Midbrain (tissue), 1 donor: Measurements from ENCODE around the gene NAPEPLD.
"Not testable (repeated sequence)": the region's sequence is repeated elsewhere in the genome, so short reads cannot be mapped to it uniquely, and the experiment has no call there.

Source experiments
- DNase-seq: peaks from one replicate; lab custom pipeline; 2025; lab: John Stamatoyannopoulos, UW

NAPEPLD gene

DNA sequence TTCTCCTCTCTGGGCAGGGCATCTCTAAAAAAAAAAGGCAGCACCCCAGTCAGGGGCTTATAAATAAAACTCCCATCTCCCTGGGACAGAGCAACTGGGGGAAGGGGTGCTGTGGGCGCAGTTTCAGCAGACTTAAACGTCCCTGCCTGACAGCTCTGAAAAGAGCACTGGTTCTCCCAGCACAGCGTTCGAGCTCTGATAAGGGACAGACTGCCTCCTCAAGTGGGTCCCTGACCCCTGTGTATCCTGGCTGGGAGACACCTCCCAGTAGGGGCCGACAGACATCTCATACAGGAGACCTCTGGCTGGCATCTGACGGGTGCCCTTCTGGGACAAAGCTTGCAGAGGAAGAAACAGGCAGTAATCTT is 42.2 kb downstream of the NAPEPLD start:
- not testable (repeated sequence) for DNase-seq

DNA sequence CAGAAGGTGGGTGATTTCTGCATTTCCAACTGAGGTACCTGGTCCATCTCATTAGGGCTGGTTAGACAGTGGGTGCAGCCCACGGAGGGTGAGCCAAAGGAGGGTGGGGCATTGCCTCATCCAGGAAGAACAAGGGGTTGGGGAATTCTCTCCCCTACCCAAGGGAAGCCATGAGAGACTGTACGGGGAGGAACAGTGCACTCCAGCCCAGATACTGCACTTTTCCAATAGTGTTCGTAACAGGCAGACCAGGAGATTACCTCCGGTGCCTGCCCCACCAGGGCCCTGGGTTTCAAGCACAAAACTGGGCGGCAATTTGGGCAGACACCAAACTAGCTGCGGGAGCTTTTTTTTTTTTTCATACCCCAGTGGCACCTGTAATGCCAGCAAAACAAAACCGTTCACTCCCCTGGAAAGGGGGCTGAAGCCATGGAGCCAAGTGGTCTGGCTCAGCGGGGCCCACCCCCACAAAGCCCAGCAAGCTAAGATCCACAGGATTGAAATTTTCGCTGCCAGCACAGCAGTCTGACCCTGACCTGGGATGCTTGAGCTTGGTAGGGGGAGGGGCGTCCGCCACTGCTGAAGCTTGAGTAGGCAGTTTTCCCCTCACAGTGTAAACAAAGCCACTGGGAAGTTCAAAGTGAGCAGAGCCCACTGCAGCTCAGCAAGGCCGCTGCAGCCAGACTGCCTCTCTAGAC is 42.7 kb downstream of the NAPEPLD start:
- DNase-seq: no peak

DNA sequence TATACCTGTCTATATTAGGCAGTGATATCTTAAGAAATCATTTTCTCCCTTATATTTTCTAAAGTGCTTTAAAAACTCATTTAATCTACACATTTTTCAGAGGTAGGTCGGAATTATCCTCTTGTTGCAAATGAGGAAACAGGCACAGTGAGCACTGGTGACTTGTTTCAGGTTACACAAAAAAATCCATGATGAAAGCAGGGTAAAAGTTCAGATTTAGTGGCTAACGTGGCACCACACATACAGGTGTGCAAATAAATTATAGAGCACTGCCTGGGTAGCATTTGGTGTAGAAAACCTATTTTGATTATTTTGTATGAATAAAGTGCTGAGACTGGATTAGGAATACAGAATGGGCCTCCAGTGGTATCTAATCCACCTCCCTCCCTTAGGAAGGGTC is 47.4 kb downstream of the NAPEPLD start:
- no peak for DNase-seq

DNA sequence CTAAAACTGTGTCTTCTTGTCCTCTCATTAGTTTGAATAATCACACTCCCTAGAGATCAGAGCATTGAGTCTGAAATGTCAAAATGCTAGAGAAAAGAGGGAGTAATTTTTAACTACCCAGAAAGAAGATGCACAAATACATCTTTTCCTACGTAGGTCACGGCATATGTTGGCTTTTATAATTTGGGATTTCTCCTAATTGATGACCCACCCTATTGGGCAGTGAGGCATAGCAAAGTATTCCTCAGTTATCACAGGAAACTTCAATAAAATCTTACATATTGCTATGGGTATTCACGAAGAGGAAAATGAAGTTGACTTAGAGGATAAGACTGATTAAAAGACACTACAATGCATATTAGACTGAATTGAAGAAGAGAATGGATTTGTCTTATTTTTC is 48.6 kb downstream of the NAPEPLD start:
- DNase-seq: no peak

DNA sequence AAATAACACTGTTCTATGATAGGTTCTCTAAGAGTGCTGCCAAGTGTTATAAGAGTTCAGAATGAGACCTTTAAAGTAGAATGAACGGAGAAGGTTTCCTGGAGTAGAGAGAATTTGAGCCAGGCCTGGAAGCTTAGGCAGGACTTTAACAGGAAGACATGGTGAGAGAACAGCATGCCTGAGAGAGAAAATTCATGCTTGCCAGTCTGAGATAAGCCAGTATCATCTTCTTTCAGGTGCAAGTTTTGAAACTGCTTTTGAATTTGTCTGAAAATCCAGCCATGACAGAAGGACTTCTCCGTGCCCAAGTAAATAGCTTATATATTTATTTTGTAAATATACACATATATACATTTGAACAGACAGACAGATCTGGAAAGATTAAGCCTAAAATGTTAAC is 51.9 kb downstream of the NAPEPLD start:
- no peak for DNase-seq

DNA sequence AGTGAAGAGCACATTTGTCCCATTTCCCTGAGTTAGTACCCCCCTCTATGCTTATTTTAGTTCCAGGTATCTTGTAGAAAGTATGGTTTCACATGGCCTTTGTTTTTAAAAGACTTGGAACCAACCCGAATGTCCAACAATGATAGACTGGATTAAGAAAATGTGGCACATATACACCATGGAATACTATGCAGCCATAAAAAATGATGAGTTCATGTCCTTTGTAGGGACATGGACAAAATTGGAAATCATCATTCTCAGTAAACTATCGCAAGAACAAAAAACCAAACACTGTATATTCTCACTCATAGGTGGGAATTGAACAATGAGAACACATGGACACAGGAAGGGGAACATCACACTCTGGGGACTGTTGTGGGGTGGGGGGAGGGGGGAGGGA is 53.3 kb downstream of the NAPEPLD start:
- DNase-seq: not testable (repeated sequence)

DNA sequence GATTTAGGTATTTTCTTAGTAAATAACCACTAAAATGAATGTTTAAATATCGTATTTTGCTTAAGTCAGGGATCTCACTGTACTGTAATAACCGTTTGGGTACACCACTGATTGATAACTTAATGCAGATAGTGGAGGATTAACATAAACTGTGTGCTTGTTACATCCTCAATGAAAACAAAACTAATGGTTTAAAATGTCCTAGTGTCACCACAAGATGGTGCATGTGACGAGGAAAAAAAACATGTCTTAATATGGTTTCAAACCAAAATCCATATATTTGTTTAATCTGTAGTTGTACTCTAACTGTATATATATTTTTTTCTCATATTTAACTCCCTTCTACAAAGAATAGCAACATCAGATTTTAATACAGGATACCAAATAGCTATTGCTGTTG is 54.8 kb downstream of the NAPEPLD start:
- peak; percentile 29 for DNase-seq

DNA sequence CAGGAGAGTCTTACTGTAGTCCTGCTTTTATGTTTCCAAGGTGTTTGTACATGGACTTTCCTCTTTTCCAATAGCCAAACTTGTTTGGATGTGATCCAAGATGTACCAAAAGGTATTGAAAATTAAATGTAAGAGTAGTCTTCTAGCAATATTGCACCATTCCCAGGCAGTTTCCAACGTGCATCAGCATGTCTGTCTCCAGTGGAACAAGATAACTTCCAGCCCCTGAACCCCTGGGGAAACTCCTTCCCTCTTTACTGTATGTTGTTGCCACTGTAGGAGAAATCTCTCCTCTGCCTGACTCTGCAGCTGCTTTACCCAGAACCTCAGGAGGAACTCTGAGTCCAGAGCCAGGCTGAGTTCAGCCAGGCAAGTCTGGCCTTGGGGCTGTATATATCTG is 55.5 kb downstream of the NAPEPLD start:
- no peak for DNase-seq

DNA sequence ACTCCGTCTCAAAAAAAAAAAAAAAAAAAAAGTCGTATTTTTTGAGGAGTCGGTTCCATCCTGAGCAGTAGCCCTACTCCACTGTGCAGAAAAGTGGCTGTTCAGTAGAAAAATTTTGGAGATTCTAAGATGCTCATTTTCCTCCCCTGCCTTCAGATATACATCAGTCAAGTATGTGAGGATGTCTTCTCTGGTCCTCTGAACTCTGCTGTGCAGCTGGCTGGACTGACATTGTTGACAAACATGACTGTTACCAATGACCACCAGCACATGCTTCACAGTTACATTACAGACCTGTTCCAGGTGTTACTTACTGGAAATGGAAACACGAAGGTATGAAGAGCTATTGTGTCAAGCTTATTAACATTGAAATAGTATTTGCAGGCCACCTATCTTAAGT is 56.6 kb downstream of the NAPEPLD start:
- DNase-seq: not testable (repeated sequence)

DNA sequence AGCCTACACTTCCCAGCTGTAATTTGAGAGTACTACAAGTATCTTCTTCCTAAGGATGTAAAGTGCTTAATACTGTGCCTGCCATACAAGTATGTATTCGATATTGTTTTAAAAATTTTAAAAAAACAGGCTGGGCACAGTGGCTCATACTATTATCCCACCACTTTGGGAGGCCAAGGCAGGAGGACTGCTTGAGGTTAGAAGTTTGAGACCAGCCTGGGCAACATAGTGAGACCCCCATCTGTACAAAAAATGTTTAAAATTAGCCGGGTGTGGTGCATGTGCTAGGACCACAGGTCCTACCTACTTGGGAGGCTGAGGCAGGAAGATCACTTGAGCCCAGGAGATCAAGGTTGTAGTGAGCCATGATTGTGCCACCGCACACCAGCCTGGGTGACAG is 65.7 kb downstream of the NAPEPLD start:
- no peak for DNase-seq

DNA sequence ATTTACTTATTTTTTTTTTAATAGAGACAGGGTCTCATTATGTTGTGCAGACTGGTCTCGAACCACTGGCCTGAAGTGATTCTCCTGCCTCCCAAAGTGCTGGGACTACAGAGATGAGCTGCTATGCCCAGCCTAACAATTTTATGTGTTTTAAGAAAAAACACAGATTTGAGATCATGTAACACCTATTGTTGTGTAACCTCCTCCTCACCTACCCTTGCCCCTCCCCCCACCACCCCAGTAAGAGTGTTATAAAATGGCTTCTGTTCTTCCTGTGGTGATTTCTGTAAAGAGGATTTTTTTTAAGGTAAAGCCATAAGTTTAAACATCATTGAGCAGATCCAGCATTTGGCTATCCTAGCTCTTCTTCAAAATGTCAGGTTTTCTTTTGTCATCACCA is 66.4 kb downstream of the NAPEPLD start:
- DNase-seq: no peak

DNA sequence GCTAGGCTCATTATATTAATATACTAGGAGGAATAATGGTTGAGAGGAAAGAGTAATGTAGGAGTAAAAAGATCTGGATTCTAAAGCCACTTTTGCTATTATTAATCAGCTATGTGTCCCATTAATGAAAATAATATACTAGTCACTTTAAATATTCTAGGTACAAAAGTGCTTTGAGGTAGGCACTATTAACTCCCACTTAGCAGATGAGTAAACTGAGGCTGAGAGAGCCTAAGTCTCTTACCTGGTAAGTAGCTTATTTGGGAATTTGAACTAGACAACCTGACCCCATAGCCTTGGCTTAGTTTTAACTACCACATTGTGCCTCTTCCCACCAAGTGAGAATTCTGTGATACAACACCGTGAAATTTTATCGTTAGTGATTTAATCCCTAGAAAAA is 68.0 kb downstream of the NAPEPLD start:
- no peak for DNase-seq

DNA sequence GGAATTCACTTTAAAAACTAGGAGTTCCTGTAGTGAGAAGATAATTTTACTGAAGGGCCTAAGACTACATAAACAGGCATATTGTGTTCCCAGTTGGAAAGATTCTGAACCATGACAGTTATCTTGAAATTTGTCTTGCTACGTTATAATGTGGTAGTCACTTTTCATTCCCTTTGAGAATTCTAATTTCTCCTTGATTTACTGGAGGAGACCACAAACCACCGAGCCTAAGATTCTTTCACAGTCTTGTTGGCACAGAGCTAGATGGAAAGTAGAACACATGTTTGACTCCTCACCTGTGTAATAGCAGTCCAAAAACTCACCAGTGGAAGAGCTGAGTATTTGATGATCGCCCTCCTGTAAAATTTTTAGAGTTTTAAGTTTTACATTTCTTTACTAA is 69.1 kb downstream of the NAPEPLD start:
- DNase-seq: no peak

DNA sequence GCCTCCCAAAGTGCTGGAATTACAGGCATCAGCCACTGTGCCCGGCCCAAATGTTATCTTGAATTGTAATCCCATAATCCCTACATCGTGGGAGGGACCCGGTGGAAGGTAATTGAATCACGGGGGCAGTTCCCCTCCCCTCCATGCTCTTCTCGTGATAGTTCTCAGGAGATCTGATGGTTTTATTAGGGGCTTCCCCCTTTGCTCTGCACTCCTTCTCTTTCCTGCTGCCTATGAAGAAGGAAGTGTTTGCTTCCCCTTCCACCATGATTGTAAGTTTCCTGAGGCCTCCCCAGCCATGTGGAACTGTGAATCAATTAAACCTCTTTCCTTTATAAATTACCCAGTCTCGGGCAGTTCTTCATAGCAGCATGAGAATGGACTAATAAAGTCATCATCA is 70.7 kb downstream of the NAPEPLD start:
- DNase-seq: not testable (repeated sequence)

DNA sequence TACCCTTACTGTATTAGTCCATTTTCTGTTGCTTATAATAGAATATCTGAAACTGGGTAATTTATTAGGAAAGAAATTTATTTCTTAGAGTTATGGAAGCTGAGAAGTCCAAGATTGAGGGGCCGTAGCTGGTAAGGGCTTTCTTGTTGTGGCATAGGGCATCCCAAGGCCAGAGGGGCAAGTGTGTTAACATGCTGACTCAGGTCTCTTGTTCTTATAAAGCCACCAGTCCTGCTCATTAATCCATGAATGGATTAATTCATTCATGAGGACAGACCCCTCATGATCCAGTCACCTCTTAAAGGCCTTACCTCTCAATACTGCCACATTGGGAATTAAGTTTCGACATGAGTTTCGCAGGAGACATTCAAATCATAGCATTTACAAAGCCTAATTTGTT is 71.6 kb downstream of the NAPEPLD start:
- DNase-seq: no peak

DNA sequence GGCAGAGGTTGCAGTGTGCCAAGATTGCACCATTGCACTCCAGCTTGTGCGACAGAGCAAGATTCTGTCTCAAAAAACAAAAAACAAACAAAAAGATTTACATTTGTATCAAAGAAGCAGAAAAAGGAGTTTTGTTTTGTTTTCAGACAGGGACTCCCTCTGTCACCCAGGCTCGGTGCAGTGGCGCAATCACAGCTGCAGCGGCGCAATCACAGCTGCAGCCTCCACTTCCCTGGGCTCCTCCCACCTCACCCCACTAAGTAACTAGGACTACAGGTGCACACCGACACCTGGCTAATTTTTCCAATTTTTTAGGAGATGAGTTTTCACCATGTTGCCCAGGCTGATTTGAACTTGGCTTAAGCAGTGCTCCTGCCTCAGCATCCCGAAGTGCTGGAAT is 72.1 kb downstream of the NAPEPLD start:
- no peak for DNase-seq

DNA sequence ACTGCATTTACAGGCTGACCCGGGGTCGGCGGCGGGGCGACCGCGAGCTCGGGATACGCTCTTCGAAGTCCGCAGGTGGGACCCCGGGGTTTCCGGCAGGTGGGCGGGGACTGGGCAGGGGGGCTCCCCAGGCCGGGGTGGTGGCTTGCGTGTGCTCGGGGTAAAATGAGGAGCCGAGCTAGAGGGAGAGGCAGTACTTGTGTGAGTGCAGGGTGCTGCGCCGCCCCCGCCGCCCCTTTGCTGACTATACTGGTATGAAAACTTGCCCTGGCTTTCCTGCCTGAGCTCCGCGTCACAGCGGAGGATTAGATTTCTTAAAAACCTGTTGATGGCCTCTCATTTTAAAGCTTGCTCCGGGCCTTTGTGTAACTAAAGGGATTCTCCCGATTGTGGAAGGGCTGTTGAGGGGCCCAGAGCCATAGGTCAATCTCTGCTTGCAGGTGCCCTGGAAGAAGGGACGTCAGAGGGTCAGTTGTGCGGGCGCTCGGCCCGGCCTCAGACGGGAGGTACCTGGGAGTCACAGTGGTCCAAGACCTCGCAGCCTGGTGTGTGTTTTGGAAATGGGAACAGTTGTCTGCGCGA is 73.5 kb downstream of the NAPEPLD start:
- peak; percentile 51 for DNase-seq

DNA sequence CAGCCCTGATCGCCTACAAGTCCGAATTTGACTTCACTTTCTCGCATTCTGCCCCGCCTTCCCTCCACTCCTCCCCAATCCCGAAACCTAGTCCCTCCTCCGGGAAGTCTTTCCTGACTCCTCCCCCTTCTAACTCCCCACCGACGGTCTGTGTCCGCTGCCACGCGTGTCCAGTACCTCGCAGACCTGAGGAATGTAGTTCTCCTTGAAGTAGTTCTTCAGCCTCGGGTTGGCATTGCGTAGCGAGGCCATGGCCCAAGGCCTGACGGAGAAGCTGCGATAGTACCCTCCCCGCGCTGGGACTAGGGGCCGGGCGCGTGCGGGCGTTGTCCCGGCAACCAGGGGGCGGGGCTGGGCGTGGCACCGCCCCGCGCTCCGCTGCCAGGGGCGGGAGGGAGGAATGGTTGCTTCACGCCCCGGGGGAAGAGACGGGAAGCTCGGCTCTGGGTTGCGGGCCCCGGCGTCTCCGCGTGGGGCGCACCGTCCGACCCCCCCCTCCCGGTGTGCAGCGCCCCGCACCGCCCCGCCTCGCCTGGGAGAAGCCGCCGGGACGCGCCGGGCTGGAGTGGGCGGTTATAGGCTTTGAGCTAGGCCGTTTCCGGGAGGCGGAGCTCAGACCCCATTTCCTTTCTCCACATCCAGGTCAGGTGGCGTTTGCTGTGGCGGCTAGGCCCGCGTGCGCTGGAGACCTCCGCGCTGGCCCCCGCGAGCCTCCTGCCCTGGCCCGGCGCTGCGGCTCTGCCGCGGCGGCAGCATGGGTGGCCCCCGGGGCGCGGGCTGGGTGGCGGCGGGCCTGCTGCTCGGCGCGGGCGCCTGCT is 74.2 kb downstream of the NAPEPLD start, which contains the start of the genes ARMC10 and FBXL13:
ARMC10 (plus strand) TSS at position 622 of the 818 bp plus-strand sequence; CDS start at position 755, 133 bp downstream.
FBXL13 (minus strand) TSS at position 278 of the 818 bp plus-strand sequence.
- peak; percentile 96 for DNase-seq

DNA sequence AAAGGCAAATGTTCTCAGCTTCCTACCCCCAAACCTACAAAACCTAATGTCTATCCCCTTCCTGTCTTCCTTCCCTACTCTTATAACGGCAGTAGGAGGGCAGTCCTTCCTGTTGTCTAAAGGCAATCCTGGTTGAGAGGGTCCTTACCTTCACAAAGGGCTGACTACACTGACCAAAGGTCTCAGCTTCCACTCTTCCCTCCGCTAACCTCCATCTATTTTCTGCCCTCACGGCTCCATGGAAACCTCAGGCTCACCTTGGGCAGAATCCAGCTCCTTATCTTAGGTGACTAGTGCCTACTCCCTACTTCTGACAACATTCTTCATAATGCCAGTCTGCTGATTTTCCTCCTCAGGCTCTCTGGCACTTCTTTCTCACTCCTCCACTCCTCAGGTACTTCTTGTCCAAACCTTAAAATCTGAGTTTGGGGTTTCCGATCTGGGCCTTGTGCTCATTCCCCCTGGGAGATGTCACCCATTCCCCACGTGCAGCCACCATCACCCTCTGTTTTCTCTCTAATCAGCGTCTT is 74.8 kb downstream of the NAPEPLD start:
- DNase-seq: no peak

DNA sequence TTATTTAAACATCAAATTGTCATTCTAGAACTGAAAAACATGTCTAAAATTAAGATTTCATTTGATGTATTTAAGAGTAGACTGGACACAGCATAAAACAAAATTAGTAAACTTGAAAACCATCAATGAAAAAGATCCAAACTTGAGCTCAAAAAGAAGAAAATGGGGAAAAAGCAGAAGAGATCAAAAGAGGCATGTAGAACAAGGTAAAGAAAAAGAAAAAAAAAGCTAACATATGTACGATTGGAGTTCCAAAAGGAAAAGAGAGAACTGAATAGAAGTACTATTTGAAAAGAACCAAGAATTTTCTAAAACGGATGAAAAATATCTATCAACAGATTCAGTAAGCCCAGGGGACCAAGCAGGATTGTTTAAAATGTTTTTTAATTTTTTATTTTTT is 77.9 kb downstream of the NAPEPLD start:
- DNase-seq: no peak

DNA sequence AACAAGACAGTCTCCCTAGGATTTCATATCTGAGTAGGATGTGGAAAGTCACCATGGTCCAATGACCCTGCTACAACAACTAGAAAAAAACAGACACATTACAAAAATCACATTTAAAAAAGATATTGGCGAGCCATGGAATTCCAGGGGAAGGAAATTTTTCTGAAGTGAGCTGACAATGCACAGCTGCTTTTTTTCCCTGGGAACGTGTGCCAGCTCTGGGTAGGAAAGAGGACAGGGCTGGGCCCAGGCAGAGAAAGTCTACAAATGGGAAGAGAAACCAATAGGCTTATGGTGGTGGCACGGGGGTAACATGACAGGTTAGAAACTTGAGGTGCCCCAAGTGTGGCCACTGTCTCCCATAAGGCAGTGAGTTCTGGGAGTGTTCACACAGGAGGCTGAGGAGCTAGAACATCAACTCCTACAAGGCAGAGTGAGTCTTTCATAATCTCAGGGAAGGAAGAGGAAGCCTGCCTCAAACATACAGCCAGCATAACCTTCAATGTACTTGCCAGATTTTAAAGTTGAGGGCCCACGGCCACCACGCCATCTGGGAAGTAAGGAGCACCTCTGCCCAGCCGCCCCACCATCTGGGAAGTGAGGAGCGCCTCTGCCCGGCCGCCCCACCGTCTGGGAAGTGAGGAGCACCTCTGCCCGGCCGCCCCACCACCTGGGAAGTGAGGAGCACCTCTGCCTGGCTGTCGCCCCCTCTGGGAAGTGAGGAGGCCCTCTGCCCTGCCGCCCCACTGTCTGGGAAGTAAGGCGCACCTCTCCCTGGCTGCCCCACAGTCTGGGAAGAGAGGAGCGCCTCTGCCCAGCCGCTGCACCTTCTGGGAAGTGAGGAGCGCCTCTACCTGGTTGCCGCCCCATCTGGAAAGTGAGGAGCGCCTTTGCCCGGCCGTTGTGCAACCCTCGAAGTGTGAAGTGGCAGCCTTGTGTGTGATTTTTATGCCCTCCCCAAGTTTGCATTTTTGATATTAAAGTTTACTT is 80.2 kb downstream of the NAPEPLD start:
- no peak for DNase-seq

DNA sequence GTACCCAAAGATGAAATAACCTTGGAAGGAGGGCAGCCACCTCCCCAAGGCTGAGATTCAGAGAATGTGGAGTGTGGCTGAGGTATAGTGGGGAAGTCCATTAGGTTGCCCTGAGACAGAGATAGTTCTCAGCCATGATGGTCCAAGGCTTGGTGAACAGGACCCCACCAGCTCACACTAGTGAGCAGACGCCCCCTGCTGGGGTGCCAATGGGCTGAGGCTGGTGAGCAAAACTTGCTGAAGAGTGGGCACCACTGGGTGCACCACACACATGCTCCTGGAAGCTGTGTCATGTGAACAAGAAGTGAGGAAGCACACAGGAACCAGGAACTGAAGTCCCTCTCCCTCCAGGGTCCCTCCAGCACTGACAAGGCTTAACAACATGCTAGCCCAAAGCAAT is 83.2 kb downstream of the NAPEPLD start:
- DNase-seq: no peak
